ENCODE data around the gene AOPEP. TPM values are rescaled to one million over a fixed set of nuclear protein-coding genes. Genes with fewer than 3 reads are reported as not detected.
A peak's percentile ranks its signal among the peaks of the same experiment; 100 is the strongest.

The AOPEP gene
- total RNA-seq, 1 donor from 2014 or later: 32.1 TPM

- DNase-seq: no peak
These were observed 268.7 kb downstream of the AOPEP start for GRCh38 chr9:94995048-94995693.

DNA sequence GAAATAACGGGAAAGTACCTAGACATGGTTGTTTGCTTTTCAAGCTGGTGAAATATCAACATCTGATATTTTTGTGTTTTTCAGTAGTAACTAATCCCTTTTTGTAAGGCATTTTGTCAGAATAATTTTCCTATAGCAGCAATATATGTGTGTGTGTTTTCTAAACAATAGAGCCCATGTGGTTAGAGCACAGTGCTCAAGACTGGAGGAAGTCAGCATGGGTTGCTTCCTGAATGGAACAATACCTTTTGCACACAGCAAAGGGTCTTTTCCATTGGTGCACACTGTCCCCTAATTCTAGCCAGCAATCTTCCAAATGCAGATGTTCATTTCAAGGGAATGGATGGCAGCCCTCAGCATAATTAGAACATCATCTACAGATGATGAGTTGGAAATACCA is 270.1 kb downstream of the AOPEP start:
- DNase-seq: no peak

DNA sequence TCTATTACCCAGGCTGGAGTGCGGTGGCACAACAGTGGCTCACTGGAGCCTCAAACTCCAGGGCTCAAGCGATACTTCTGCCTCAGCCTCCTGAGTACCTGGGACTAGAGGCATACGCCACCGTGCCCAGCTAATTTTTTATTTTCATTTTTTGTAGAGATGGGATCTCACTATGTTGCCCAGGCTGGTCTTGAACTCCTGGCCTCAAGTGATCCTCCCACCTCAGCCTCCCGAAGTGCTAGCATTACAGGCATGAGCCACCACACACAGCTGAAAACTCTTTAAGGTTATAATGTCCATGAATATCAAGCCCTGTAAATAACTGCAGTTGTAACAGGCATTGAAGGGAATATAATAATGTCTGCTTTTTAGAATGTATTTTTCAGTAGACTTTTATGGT is 271.2 kb downstream of the AOPEP start:
- no peak for DNase-seq

DNA sequence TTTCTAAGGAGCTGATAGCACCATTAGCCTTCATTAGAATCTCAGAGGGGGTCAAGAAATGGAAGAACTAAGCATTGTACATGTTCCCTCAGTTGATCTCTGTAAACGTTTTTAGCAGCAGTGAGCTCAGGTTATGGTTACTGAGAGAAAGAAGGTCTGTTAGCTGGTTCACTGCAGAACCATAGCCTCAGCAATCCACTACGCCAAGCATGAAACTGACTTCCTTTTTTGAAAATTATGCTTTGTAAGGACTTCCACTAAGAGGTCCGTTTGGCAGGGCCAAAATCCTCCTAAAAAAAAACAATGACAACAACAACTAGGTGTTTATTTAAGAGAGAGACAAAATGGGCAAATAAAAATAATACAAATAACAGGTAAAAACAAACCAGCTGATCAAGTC is 273.3 kb downstream of the AOPEP start:
- DNase-seq: no peak

DNA sequence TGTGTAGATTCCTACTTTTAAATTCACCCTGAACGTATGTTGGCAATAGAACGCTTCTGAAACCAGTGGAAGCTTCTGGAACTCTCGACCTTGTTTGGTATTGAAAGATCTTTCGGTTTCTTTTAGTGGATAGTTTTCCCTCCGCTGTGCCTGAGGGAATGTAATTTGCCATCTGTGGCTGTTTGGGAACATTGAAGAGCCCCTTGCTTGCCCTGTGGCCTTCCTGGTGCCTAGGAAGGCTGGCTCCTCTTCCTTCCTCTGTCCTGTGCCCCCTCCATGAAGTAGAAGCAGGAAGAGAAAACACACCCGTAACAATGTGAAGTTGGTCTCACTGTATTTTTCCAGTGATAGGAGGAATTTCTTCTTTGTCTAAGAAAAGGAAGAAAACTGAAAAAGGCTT is 274.3 kb downstream of the AOPEP start:
- DNase-seq: no peak

DNA sequence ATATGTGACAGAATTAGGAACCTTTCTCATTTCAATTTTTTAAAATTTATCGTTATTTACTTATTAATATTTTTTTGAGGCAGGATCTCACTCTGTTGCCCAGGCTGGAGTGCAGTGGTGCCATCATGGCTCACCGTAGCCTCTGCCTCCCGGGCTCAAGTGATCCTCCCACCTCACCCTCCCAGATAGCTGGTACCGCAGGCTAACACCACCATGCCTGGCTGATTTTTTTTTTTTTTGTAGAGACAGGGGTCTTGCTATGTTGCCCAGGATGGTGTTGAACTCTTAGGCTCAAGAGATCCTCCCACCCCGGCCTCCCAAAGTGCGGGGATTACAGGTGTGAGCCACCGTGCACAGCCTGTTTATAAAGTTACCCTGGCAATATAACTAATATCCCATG is 275.2 kb downstream of the AOPEP start:
- no peak for DNase-seq

DNA sequence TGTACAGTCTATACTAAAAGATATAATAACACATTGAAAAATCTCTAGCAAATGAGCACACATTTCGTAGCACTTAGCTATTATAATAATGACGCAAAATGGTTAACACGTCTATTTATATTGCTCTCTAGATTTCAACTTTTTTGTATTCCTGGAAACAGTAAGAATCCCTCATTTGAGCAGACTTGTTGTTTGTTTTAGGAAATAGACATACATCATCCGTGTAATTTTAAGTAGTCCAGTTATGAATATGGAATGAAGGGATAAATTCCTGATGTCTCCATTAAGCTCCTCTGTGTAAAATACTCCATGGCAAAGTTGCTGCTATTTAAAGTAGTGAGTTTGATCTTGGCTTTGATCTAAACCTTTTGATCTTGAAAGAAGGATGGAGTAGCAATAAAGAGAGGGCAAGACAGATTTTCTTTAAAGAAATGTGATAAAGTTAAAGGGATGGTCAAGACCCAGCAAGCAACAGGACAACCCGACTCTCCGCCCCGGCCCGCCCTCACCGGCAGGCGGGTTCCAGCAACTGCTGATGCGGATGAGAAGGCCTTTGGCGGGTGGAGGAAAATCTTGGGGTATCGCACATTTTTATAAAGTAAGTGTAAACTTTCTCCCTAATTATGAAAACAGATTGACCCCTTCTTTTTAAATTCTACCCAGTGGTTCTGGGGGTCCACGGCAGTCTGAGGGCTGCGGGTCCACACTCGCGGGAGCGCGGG is 277.4 kb downstream of the AOPEP start:
- peak; percentile 20 for DNase-seq

DNA sequence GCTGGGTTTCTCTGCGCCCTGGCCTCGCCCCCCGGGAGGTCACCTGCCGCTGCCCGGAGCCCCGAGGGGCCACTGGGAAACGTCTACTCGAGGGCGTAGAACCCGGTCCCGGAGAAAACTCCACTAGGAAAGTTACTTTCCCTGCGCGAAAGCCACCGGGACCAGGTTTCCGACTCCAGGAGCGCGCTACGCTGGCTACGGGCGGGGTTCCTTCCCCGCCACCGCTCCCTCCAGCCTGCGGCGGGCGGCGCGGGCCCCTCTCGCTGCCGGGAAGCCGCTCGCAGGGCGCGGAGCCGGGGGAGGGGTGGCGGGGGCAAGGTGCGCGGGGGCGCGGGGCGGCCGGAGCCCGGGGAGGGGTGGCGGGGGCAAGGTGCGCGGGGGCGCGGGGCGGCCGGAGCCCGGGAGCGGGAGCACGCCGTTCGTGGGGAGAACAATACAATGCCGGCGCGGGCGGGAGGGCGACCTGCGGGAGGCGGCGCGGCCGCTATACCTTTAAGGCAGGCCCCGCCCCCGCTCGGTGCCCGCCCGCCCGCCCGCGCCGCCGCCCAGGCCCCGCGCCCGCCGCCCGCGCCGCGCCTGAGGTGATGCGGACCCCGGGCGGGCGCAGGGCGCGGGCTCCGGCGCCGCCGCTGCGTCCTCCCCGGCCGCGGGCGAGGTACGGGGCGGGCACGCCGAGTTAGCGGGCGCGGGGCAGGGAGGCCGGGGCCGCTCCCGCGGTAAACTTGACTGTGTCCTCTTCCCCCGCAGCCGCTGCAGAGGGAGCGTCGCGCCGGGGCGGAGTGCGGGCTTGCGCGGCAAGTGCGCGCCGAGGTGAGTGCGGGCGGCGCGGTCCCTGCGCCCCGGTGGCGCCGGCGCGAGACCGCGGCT is 278.1 kb downstream of the AOPEP start:
- no peak for DNase-seq

DNA sequence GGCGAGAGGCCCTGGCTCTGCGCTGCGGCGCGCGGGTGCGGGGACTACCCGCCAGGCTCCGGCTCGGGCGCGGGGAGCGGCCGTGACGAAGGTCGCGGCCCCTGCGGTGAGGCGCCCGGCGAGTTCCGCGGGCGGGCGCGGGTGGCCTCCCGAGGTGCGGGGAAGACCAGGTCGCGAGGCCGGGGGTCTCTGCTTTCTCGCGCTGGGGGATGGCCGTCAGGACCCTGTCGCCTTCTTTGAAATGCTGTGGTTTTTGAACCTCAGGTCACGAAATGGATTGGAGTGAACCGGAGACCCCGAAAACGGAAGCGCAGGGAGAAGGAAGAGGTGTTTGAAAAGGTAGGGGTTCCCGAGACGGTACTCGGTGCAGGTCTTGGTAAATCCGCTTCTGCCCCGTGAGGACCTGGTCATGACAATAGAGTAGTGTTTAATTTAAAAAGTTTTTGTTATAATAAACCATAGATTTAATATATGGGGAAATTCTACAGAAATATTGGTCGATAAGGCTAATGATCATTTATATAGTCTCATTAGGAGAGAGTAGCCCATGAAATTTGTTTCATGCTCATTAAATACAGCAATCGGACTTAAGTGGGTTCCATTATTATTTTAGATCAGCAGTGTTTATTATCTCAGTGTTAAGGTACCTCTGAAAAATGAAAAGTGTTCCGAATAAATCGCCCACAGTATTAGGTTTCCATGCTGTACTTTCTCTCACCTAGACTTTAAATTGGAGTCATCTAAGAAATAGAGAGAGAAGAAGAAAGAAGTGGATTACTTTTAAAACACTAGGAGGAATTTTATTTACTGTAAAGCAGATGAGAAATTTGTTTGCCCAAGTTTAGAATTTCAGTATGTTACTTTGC is 279.0 kb downstream of the AOPEP start:
- no peak for DNase-seq

DNA sequence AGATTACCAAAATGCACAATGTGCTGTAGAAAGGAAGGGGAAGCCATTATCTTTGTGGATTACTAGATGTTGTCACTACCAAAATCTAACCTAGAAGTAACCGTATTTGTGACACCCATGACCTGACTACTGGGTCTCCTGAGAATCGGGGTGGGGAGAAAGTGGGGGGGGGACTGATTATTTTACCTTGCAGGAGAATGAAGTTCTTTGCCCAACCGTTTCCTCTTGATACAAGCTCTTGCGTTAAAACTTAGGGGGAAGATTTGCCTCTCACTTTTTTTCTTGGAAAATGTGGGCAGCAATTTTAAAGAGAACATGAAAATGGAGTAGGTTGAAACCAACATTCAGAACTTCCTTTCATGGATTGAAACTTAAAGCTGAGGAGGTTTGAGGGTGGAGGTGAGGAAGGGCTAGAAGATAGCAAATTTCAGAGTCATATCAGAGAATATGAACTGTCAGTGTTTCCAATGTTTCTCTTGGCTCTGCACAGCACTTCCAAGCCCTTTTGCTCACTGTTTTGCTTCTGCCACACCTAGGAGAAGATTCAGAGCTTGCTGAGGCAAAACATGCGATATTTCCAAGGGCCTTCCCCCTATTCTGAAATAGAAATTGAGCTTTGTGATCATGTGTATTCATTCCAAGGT is 280.8 kb downstream of the AOPEP start:
- DNase-seq: no peak

- no peak for DNase-seq
These were observed 281.8 kb downstream of the AOPEP start for GRCh38 chr9:95008151-95008771.

DNA sequence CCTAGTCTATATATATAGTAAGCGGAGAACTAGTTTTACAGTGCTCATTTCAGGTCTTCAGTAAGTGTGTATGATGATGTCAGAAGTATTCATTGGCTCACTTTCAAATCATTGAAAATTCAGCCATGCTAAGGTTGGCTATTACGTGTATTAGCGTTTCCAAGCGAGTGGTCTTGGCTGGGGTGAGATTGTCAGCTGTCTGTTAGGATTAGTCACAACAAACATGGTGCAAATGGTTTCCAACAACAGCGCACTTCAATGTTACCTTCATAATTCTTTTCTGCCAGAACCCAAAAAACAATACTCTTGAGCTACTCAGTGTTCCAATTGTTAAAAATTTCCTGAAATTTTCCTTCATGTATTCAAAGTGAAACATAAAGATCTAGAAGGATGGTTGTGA is 283.0 kb downstream of the AOPEP start:
- DNase-seq: no peak

- no peak for DNase-seq
These were observed 283.9 kb downstream of the AOPEP start for GRCh38 chr9:95010431-95010838.

DNA sequence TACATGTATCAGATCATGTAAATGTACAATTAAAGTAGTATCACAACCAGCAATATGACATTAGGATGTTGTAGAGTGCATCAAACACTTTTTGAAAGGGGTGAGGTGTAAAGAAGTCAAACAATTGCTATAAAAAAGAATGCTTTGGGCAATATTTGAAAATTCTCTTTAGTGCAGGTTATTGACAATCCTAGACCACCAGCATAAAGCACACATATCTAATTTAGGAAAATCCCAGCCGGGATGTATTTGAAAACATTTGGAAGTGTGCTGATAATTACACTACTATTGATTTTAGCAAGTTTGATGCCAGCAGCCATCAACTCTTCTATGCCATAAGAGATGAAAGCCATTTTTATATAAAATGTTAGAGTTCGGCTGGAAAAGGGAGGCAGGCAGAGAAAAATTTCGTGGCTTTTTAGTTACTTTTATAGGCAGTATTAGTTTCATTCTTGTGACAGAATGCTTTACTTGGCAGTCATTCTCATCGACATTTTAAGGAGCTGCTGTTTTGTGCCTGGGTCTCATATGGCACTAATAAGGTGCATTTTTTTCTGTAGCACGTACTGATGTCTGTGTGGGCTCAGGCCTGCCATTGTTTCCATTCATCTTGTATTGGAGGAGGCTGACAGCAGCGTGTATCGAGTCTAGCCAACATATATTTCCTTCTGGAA is 285.7 kb downstream of the AOPEP start:
- no peak for DNase-seq

- no peak for DNase-seq
These were observed 286.4 kb downstream of the AOPEP start for GRCh38 chr9:95012902-95013301.

DNA sequence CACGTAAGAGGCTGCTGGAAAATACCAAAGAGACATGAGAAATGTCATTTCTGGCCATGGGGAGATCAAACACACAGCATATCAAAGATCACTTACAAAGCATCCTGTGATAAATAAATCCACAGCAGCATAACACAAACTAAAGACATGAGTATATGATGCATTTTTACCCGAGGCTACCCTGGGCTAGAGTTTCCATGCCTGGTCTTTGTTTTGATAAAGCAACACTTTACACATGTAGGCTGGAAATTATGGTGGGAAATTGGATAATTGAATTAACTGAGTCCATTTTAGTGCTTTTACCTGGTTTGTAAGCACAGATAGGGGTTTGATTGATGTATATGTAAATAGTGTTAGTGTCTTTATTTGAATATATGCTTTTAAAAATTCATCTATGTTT is 288.4 kb downstream of the AOPEP start:
- no peak for DNase-seq

DNA sequence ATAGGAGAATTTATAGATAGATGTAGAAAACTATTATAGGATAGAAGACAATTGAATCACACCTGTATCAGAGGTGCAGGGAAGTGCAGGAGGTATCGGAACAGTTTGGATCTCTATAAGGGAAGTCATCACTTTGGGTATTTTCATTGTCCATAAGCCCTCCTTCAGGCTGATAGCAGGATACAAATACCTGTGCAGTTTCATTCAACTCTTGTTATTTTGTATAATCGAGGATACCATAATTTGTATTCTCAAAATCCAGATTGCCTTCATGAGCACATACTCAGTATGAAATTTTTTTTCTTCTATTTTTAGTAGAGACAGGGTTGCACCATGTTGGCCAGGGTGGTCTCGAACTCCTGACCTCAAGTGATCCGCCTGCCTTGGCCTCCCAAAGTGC is 289.1 kb downstream of the AOPEP start:
- no peak for DNase-seq

DNA sequence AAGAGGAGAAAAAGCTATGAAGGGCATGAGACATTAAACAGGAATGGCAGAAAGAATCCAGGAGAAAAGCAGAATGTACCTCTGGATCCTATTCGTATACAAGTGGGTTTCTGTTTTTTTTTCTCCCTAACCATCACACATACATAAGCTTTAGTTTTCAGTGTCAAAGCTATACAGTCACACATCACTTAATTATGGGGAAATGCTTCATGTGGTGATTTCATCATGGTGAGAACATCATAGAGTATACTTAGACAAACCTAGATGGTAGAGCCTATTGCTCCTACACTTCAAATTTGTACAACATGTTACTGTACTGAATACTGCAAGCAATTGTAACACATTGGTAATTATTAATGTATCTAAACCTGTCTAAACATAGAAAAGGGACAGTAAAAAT is 290.6 kb downstream of the AOPEP start:
- no peak for DNase-seq

DNA sequence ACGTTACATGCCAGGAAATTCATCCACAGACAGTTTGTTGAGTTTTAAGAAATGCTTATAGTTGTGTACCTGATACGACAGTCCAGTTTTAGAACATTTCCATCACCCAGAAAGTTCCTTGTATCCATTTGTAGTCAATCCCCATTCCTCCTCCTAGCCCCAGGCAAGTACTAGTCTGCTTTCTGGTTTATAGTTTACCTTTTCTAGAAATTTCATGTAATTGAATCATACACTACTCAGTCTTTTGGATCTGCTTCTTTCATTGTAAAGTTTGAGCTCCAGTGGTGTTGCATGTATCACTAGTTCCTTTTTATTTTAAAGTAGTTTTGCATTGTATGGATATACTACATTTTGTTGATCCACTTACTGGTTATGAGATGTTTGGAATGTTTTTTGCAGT is 291.2 kb downstream of the AOPEP start:
- DNase-seq: no peak

- no peak for DNase-seq
These were observed 291.8 kb downstream of the AOPEP start for GRCh38 chr9:95018099-95018936.
